Caco-2 (cell line): Measurements from ENCODE around the gene HELZ. TPM values are rescaled to one million over a fixed set of nuclear protein-coding genes. Genes with fewer than 3 reads are reported as not detected.

Experiments
- BruUV-seq: library from RNA; stranded (reverse); fragments of 400-500 nt; replicated peaks from 2 replicates; lab custom pipeline; 2021; lab: Mats Ljungman, UMichigan
- CTCF ChIA-PET: fragments of 300-600 bp; sonication (Branson Sonifier 250); formaldehyde crosslinking; loops from one replicate; lab custom pipeline; 2022; ENCODE audit warnings: antibody characterized with exemption; lab: Charles Lee
- POLR2A ChIA-PET: fragments of 300-600 bp; sonication (Branson Sonifier 250); formaldehyde crosslinking; loops from one replicate; lab custom pipeline; 2022; ENCODE audit warnings: antibody characterized with exemption; lab: Charles Lee
- DNase-seq, 2 experiments: peaks; one replicate each; pipeline versions ENCODE4 v3.0.0 to v3.0.0-alpha.2; 2020 to 2022
- H3K27me3 ChIP-seq: replicated peaks from 2 replicates; pipeline ENCODE4 v1.6.0; 2011; ENCODE audit warnings: low read length; ENCODE audit not compliant: control insufficient read depth, insufficient read depth
- H3K36me3 ChIP-seq: 2 replicates; pipeline ENCODE4 v1.5.1; 2011; ENCODE audit warnings: low read length; ENCODE audit not compliant: control insufficient read depth, insufficient read depth
- H3K4me1 ChIP-seq: fragments of 250-450 bp; sonication (Bioruptor Pico); 2 replicates; pipeline ENCODE4 v1.5.1; 2020; ENCODE audit warnings: mild to moderate bottlenecking
- H3K4me3 ChIP-seq: 2 replicates; pipeline ENCODE4 v1.5.1; 2011; ENCODE audit warnings: low read depth, mild to moderate bottlenecking, control low read depth, low read length
- H3K9me3 ChIP-seq: fragments of 250-450 bp; sonication (Bioruptor Pico); 2 replicates; pipeline ENCODE4 v1.5.1; 2020; ENCODE audit warnings: mild to moderate bottlenecking, moderate library complexity
- H3K27ac Mint-ChIP-seq: one replicate; pipeline ENCODE4 v1.8.0; 2022; ENCODE audit warnings: mixed read lengths; ENCODE audit not compliant: unreplicated experiment
- H3K27me3 Mint-ChIP-seq: one replicate; pipeline ENCODE4 v1.8.0; 2022; ENCODE audit warnings: mixed read lengths; ENCODE audit not compliant: insufficient read depth, unreplicated experiment
- H3K36me3 Mint-ChIP-seq: one replicate; pipeline ENCODE4 v1.8.0; 2022; ENCODE audit warnings: mild to moderate bottlenecking, mixed read lengths; ENCODE audit not compliant: insufficient read depth, unreplicated experiment
- H3K4me1 Mint-ChIP-seq: one replicate; pipeline ENCODE4 v1.8.0; 2022; ENCODE audit warnings: low read depth, mixed read lengths; ENCODE audit not compliant: unreplicated experiment
- H3K4me3 Mint-ChIP-seq: one replicate; pipeline ENCODE4 v1.8.0; 2022; ENCODE audit warnings: mild to moderate bottlenecking, moderate library complexity, mixed read lengths; ENCODE audit not compliant: unreplicated experiment
- H3K9me3 Mint-ChIP-seq: one replicate; pipeline ENCODE4 v1.8.0; 2022; ENCODE audit warnings: mixed read lengths; ENCODE audit not compliant: unreplicated experiment
- CTCF ChIP-seq, 2 experiments: fragments of 200-600 bp in 1 of 2; IDR thresholded peaks; 1 replicate in 1 of 2; 2 replicates in 1 of 2; pipeline versions ENCODE4 v1.5.1 to v1.8.0; 2011 to 2022; ENCODE audit warnings: antibody characterized with exemption in 1 of 2, control low read depth in 1 of 2, inconsistent platforms in 1 of 2, low read depth in 1 of 2, low read length in 1 of 2, mild to moderate bottlenecking in 1 of 2, moderate library complexity in 1 of 2; ENCODE audit not compliant: insufficient read depth in 1 of 2, severe bottlenecking in 1 of 2, unreplicated experiment in 1 of 2
- intact Hi-C: fragments of 100-400 bp; cut with micrococcal nuclease; formaldehyde crosslinking; loops from one replicate; pipeline ENCODE4 v1.10.0; 2022; ENCODE audit not compliant: unreplicated experiment
- total RNA-seq: library from RNA; stranded (reverse); gene quantifications from 2 replicates; pipeline ENCODE4 v1.2.3, GENCODE V29; 2022

HELZ gene
- total RNA-seq, 1 experiment from 2014 or later: 63.8 TPM

GRCh38 chr17:67085406-67085805, 159.6 kb downstream of the HELZ start:
- DNase-seq: no peak
- no peaks in the 10 kb centered on the region for H3K4me1 ChIP-seq
- intact Hi-C loops: loop anchor here (10.0 kb wide), 1 partner anchor 371 kb away; no protein-coding TSS in a partner anchor
- no peaks in the 10 kb centered on the region for H3K9me3 Mint-ChIP-seq
- no peak overlapping the region for H3K27ac Mint-ChIP-seq
- POLR2A ChIA-PET: no interaction called here
- H3K4me1 Mint-ChIP-seq: peaks cover 3% of the 10 kb centered on the region
- no peak overlapping the region for H3K4me3 Mint-ChIP-seq
- H3K36me3 ChIP-seq: no peaks in the 10 kb centered on the region
- H3K4me3 ChIP-seq: no peak overlapping the region
- no peaks in the 10 kb centered on the region for H3K27me3 ChIP-seq
- no TSS peak for BruUV-seq
- peaks cover 42% of the 10 kb centered on the region for H3K36me3 Mint-ChIP-seq
- no peaks in the 10 kb centered on the region for H3K9me3 ChIP-seq
- CTCF ChIA-PET: no interaction called here
- no peak for TF ChIP-seq CTCF (IDR thresholded peaks at IDR 0.05; ENCODE audit: insufficient read depth in 1 of 2, low read depth in 1 of 2, low read length in 1 of 2, severe bottlenecking in 1 of 2, unreplicated experiment in 1 of 2)
- no peaks in the 10 kb centered on the region for H3K27me3 Mint-ChIP-seq

GRCh38 chr17:67082107-67082506, 162.9 kb downstream of the HELZ start:
- intact Hi-C loops: loop anchor here (10.0 kb wide), 1 partner anchor 367 kb away; no protein-coding TSS in a partner anchor
- H3K27me3 ChIP-seq: no peaks in the 10 kb centered on the region
- peak in 1 of 2 experiments; percentile 14 for TF ChIP-seq CTCF (IDR thresholded peaks at IDR 0.05; ENCODE audit: insufficient read depth in 1 of 2, low read depth in 1 of 2, low read length in 1 of 2, severe bottlenecking in 1 of 2, unreplicated experiment in 1 of 2)
- no peak overlapping the region for H3K4me3 ChIP-seq
- ChIA-PET CTCF (interaction anchor here (0.7 to 1.1 kb wide), 3 partner anchors 107 to 167 kb away, joined by 3 to 5 read pairs (median 3); no protein-coding TSS in a partner anchor), POLR2A (no interaction called here)
- DNase-seq: no peak
- BruUV-seq: no TSS peak
- no peak overlapping the region for H3K4me3 Mint-ChIP-seq
- H3K9me3 ChIP-seq: no peaks in the 10 kb centered on the region
- peaks cover 44% of the 10 kb centered on the region for H3K36me3 Mint-ChIP-seq
- H3K36me3 ChIP-seq: peaks cover 2% of the 10 kb centered on the region; the same call in 1 of the 2 replicates
- H3K27me3 Mint-ChIP-seq: no peaks in the 10 kb centered on the region
- H3K4me1 Mint-ChIP-seq: peaks cover 7% of the 10 kb centered on the region
- H3K9me3 Mint-ChIP-seq: no peaks in the 10 kb centered on the region
- peaks cover 1% of the 10 kb centered on the region; the same call in 1 of the 2 replicates for H3K4me1 ChIP-seq
- no peak overlapping the region for H3K27ac Mint-ChIP-seq

- Histone ChIP-seq H3K36me3 (peaks cover 2% of the 10 kb centered on the region; the same call in 1 of the 2 replicates), H3K4me1 (peaks cover 13% of the 10 kb centered on the region), H3K4me3 (no peak overlapping the region), H3K9me3 (no peaks in the 10 kb centered on the region), H3K27me3 (no peaks in the 10 kb centered on the region)
- peaks cover 41% of the 10 kb centered on the region for H3K36me3 Mint-ChIP-seq
- no peak overlapping the region for H3K4me3 Mint-ChIP-seq
- H3K4me1 Mint-ChIP-seq: peaks cover 15% of the 10 kb centered on the region
- DNase-seq: no peak
- CTCF ChIA-PET: interaction anchor here (0.5 kb wide), 1 partner anchor 349 kb away, joined by 3 read pairs; no protein-coding TSS in a partner anchor
- no peaks in the 10 kb centered on the region for H3K9me3 Mint-ChIP-seq
- no peaks in the 10 kb centered on the region for H3K27me3 Mint-ChIP-seq
- POLR2A ChIA-PET: no interaction called here
- BruUV-seq: no TSS peak
- intact Hi-C loops: loop anchor here (10.0 kb wide), 1 partner anchor 366 kb away; no protein-coding TSS in a partner anchor
- no peak overlapping the region for H3K27ac Mint-ChIP-seq
- no peak for TF ChIP-seq CTCF (IDR thresholded peaks at IDR 0.05; ENCODE audit: insufficient read depth in 1 of 2, low read depth in 1 of 2, low read length in 1 of 2, severe bottlenecking in 1 of 2, unreplicated experiment in 1 of 2)
These were observed 164.2 kb downstream of the HELZ start for GRCh38 chr17:67080804-67081203.
